ENCODE measurements around the gene PET117. TPM values are rescaled to one million over a fixed set of nuclear protein-coding genes. Genes with fewer than 3 reads are reported as not detected.

The PET117 gene
- total RNA-seq, 1 experiment from 2014 or later = 25.0 TPM

- Mint-ChIP-seq H3K4me3 (peak overlapping the region; percentile 86 to 93), H3K27ac (peak overlapping the region in 1 of 3 experiments; percentile 14; a peak in 2 of 7 replicates), H3K9me3 (no peaks in the 10 kb centered on the region), H3K4me1 (peaks cover 14 to 18% of the 10 kb centered on the region in 2 experiments), H3K36me3 (ENCODE audit: insufficient read depth in 1 of 3, low read depth in 3 of 3) (peaks cover 6 to 16% (median 10%) of the 10 kb centered on the region in 3 experiments), H3K27me3 (ENCODE audit: low read depth) (no peaks in the 10 kb centered on the region; the same call in 1 of the 2 replicates)
- no peak overlapping the region for H2BK5ac ChIP-seq (ENCODE audit: insufficient read length, low read length)
- H4K8ac ChIP-seq (replicated peaks; ENCODE audit: insufficient read length, low read depth, low read length) = no peak overlapping the region
- H2AFZ ChIP-seq (ENCODE audit: low read length) = no peak overlapping the region
- H4K5ac ChIP-seq (ENCODE audit: insufficient read length, low read depth, low read length) = no peak overlapping the region
- H4K91ac ChIP-seq (ENCODE audit: insufficient read length, low read depth, low read length) = no peak overlapping the region
- no peak overlapping the region for H2BK20ac ChIP-seq (ENCODE audit: low read depth, low read length, poor library complexity, severe bottlenecking)
- no peak overlapping the region for H3K4ac ChIP-seq (ENCODE audit: low read depth, low read length)
- WGBS (ENCODE audit: extremely low coverage, insufficient read length, low lambda C conversion rate) = no CpG with 5 or more reads among the region's 7 CpGs
- no peak overlapping the region for H3K56ac ChIP-seq (ENCODE audit: insufficient read length, low read depth, low read length)
- no peak overlapping the region for H2BK120ac ChIP-seq (ENCODE audit: low read depth, low read length, poor library complexity, severe bottlenecking)
- no peaks in the 10 kb centered on the region for H3K23me2 ChIP-seq (ENCODE audit: insufficient read length, low read depth, low read length, poor library complexity, severe bottlenecking)
- H2AK5ac ChIP-seq (ENCODE audit: insufficient read length, low read length) = no peak overlapping the region
- no peaks in the 10 kb centered on the region for H3K27me3 ChIP-seq (ENCODE audit: insufficient read depth, low read length)
- no peaks in the 10 kb centered on the region for H3K79me1 ChIP-seq (ENCODE audit: insufficient read depth, low read depth, low read length, poor library complexity, severe bottlenecking)
- H3K14ac ChIP-seq (ENCODE audit: insufficient read depth, low read length) = no peak overlapping the region
- DNase-seq = no peak
- TF ChIP-seq CTCF (conservative IDR thresholded peaks at IDR 0.05) = no peak
- no peak overlapping the region for H2BK12ac ChIP-seq (ENCODE audit: insufficient read length, low read depth, low read length)
- H3K27ac ChIP-seq (ENCODE audit: insufficient read length, low read depth, low read length) = no peak overlapping the region
- H3K18ac ChIP-seq (ENCODE audit: insufficient read length, low read depth, low read length) = no peak overlapping the region
- H3K4me2 ChIP-seq (ENCODE audit: insufficient read depth, insufficient read length, low read length) = peak overlapping the region; percentile 78
- H3K4me1 ChIP-seq (ENCODE audit: insufficient read depth, low read length) = peaks cover 4% of the 10 kb centered on the region; the same call in 1 of the 2 replicates
- H3T11ph ChIP-seq (ENCODE audit: low read length) = no peak overlapping the region
- peaks cover 17% of the 10 kb centered on the region; the same call in 1 of the 2 replicates for H3K79me2 ChIP-seq (ENCODE audit: insufficient read depth, low read length)
- peaks cover 2% of the 10 kb centered on the region for H4K20me1 ChIP-seq (ENCODE audit: control insufficient read depth, insufficient read depth, insufficient read length)
- H2BK15ac ChIP-seq (ENCODE audit: low read depth, low read length) = no peak overlapping the region
- H3K9me3 ChIP-seq (ENCODE audit: control insufficient read depth, low read depth, low read length) = no peaks in the 10 kb centered on the region
- H3K23ac ChIP-seq (ENCODE audit: insufficient read length, low read depth, low read length) = no peak overlapping the region
- peak overlapping the region; percentile 74 for H3K9ac ChIP-seq (ENCODE audit: extremely low read depth, insufficient read length, low read length)
Measured at GRCh38 chr20:18138639-18139583, 1.2 kb downstream of the PET117 start.
